Measurements from ENCODE around the gene RNF207. TPM values are rescaled to one million over a fixed set of nuclear protein-coding genes. Genes with fewer than 3 reads are reported as not detected.

The RNF207 gene
- total RNA-seq, 1 donor from 2014 or later, result 3.1 TPM

GRCh38 chr1:6180268-6180706, 25.6 kb upstream of the RNF207 start, which contains the start of gene CHD5:
CHD5 (minus strand) TSS chr1:6180321; CDS start chr1:6180023, 298 bp downstream.
- H4K20me1 ChIP-seq (ENCODE audit: low read depth), result peaks cover 71% of the 10 kb centered on the region
- H3K79me2 ChIP-seq (ENCODE audit: low read depth), result no peaks in the 10 kb centered on the region
- H3K27ac ChIP-seq, result no peak within 1 kb of the TSS
- Mint-ChIP-seq H3K9me3 (no peaks in the 10 kb centered on the region), H3K4me3 (peak within 1 kb of the TSS; percentile 67), H3K4me1 (peaks cover 14% of the 10 kb centered on the region), H3K27me3 (ENCODE audit: insufficient read depth, low read depth) (peaks cover 48% of the 10 kb centered on the region), H3K36me3 (peaks cover 4% of the 10 kb centered on the region), H3K27ac (no peak within 1 kb of the TSS)
- H3K9me3 ChIP-seq (ENCODE audit: low read depth), result no peaks in the 10 kb centered on the region
- peak within 1 kb of the TSS; percentile 79 for H3K4me2 ChIP-seq
- peak within 1 kb of the TSS; percentile 51 for H3K4me3 ChIP-seq
- H3F3A ChIP-seq (ENCODE audit: low read depth), result peaks cover 41% of the 10 kb centered on the region
- H2AFZ ChIP-seq (replicated peaks), result no peak within 1 kb of the TSS
- peaks cover 81% of the 10 kb centered on the region for H3K27me3 ChIP-seq
- peak; percentile 83 for DNase-seq (ENCODE audit: low spot score)
- TF ChIP-seq EZH2phosphoT487 (IDR thresholded peaks at IDR 0.05) (peak; percentile 20), EZH2 (IDR thresholded peaks at IDR 0.05) (peak; percentile 61)
- TF ChIP-seq, protein P1, sequence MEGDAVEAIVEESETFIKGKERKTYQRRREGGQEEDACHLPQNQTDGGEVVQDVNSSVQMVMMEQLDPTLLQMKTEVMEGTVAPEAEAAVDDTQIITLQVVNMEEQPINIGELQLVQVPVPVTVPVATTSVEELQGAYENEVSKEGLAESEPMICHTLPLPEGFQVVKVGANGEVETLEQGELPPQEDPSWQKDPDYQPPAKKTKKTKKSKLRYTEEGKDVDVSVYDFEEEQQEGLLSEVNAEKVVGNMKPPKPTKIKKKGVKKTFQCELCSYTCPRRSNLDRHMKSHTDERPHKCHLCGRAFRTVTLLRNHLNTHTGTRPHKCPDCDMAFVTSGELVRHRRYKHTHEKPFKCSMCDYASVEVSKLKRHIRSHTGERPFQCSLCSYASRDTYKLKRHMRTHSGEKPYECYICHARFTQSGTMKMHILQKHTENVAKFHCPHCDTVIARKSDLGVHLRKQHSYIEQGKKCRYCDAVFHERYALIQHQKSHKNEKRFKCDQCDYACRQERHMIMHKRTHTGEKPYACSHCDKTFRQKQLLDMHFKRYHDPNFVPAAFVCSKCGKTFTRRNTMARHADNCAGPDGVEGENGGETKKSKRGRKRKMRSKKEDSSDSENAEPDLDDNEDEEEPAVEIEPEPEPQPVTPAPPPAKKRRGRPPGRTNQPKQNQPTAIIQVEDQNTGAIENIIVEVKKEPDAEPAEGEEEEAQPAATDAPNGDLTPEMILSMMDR (IDR thresholded peaks at IDR 0.05), result peak; percentile 46
- no peak within 1 kb of the TSS for H3K9ac ChIP-seq
- H3K36me3 ChIP-seq, result no peaks in the 10 kb centered on the region
- H3K4me1 ChIP-seq, result peaks cover 21% of the 10 kb centered on the region

- Histone ChIP-seq H3K4me1 (peaks cover 21% of the 10 kb centered on the region), H4K20me1 (ENCODE audit: low read depth) (peaks cover 76% of the 10 kb centered on the region), H3K9ac (no peak overlapping the region), H3K27me3 (peaks cover 75% of the 10 kb centered on the region), H3K36me3 (no peaks in the 10 kb centered on the region), H3K4me3 (peak overlapping the region; percentile 51), H3K27ac (no peak overlapping the region), H2AFZ (replicated peaks) (no peak overlapping the region), H3K79me2 (ENCODE audit: low read depth) (peaks cover 2% of the 10 kb centered on the region), H3F3A (ENCODE audit: low read depth) (peaks cover 46% of the 10 kb centered on the region), H3K4me2 (peak overlapping the region; percentile 79), H3K9me3 (ENCODE audit: low read depth) (no peaks in the 10 kb centered on the region)
- H3K27ac Mint-ChIP-seq, result no peak overlapping the region
- DNase-seq (ENCODE audit: low spot score), result peak; percentile 54
- TF ChIP-seq EZH2 (IDR thresholded peaks at IDR 0.05), result peak; percentile 86
- TF ChIP-seq EZH2phosphoT487 (IDR thresholded peaks at IDR 0.05), result peak; percentile 66
- TF ChIP-seq, protein P1 (IDR thresholded peaks at IDR 0.05), result no peak
- peak overlapping the region; percentile 67 for H3K4me3 Mint-ChIP-seq
- peaks cover 48% of the 10 kb centered on the region for H3K27me3 Mint-ChIP-seq (ENCODE audit: insufficient read depth, low read depth)
- H3K36me3 Mint-ChIP-seq, result peaks cover 4% of the 10 kb centered on the region
- no peaks in the 10 kb centered on the region for H3K9me3 Mint-ChIP-seq
- H3K4me1 Mint-ChIP-seq, result peaks cover 14% of the 10 kb centered on the region
Observed at GRCh38 chr1:6180707-6181311, 25.1 kb upstream of the RNF207 start.

DNA sequence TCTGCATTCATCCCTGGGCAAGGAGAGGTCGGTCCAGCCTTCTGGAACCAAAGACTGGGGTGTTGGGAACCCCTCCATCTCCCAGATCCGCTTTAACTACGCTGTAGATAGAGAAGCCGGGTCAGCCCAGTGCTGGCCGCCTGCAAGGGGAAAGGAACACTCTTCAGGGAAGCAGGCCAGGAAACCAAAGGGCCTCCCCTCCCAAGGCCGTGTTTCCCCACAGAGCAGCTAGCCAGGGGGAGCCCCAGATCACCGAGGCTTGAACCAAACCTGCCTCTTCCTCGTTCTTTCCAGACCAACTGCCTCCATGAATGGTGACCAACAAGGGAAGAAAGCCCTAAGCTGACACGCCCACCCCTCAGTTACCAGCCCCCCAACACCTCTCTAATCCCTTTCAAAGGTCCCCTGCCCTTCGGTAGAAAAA, 24.6 kb upstream of the RNF207 start:
- peaks cover 48% of the 10 kb centered on the region for H3K27me3 Mint-ChIP-seq (ENCODE audit: insufficient read depth, low read depth)
- peaks cover 16% of the 10 kb centered on the region for H3K4me1 Mint-ChIP-seq
- no peak overlapping the region for H3K27ac ChIP-seq
- H3K4me1 ChIP-seq, result peaks cover 21% of the 10 kb centered on the region
- no peaks in the 10 kb centered on the region for H3K9me3 Mint-ChIP-seq
- peaks cover 49% of the 10 kb centered on the region for H3F3A ChIP-seq (ENCODE audit: low read depth)
- peaks cover 7% of the 10 kb centered on the region for H3K36me3 Mint-ChIP-seq
- no peaks in the 10 kb centered on the region for H3K9me3 ChIP-seq (ENCODE audit: low read depth)
- no peak overlapping the region for H3K27ac Mint-ChIP-seq
- no peak overlapping the region for H3K9ac ChIP-seq
- no peak for TF ChIP-seq EZH2phosphoT487 (IDR thresholded peaks at IDR 0.05)
- TF ChIP-seq, protein P1 (IDR thresholded peaks at IDR 0.05), result no peak
- no peak for TF ChIP-seq EZH2 (IDR thresholded peaks at IDR 0.05)
- H3K79me2 ChIP-seq (ENCODE audit: low read depth), result peaks cover 5% of the 10 kb centered on the region
- H3K27me3 ChIP-seq, result peaks cover 70% of the 10 kb centered on the region
- peak overlapping the region; percentile 51 for H3K4me3 ChIP-seq
- no peak overlapping the region for H2AFZ ChIP-seq (replicated peaks)
- H4K20me1 ChIP-seq (ENCODE audit: low read depth), result peaks cover 79% of the 10 kb centered on the region
- peak overlapping the region; percentile 79 for H3K4me2 ChIP-seq
- H3K4me3 Mint-ChIP-seq, result peak overlapping the region; percentile 67
- DNase-seq (ENCODE audit: low spot score), result peak; percentile 41
- H3K36me3 ChIP-seq, result no peaks in the 10 kb centered on the region
